ENCODE data around the gene IGSF8. TPM values are rescaled to one million over a fixed set of nuclear protein-coding genes. Genes with fewer than 3 reads are reported as not detected.
A peak's percentile ranks its signal among the peaks of the same experiment; 100 is the strongest.
"Not testable (repeated sequence)": the region's sequence is repeated elsewhere in the genome, so short reads cannot be mapped to it uniquely, and the experiment has no call there.

IGSF8 gene
- total RNA-seq, 4 donors from 2014 or later, result 35.9 to 89.0 (median 49.5) TPM

- WGBS, 2 donors (ENCODE audit: low coverage in 1 of 2), result 93% methylated on average over 9 of the region's 9 CpGs; no CpG with 5 or more reads in 1 of the 2 donors
Observed at GRCh38 chr1:160127381-160127780, 29.0 kb upstream of the IGSF8 start.

GRCh38 chr1:160126342-160126741 lies 27.9 kb upstream of the IGSF8 start:
- H3K36me3 ChIP-seq; H3K9me3 ChIP-seq; in situ Hi-C loops (cut with MboI; ENCODE audit: low pct_ligation_motif_present in 1 of 4, low pct_unique_long_range_greater_than_20kb in 1 of 4, low sequenced_read_pairs in 3 of 4); H3K4me3 ChIP-seq; H3K27me3 ChIP-seq; DNase-seq; intact Hi-C loops (cut with DNase I; ENCODE audit: low total_unique reads); H3K27ac ChIP-seq: not testable (repeated sequence)
- peaks cover 0 to 13% (median 4%) of the 10 kb centered on the region in 4 donors for H3K4me1 ChIP-seq
- WGBS, 2 donors (ENCODE audit: low coverage in 1 of 2), result 65 to 67% methylated on average over 3 to 4 of the region's 4 CpGs

More at GRCh38 chr1:160127381-160127780, 29.0 kb upstream of the IGSF8 start:
- intact Hi-C loops (cut with DNase I; ENCODE audit: low total_unique reads) (no loop called here), in situ Hi-C loops (cut with MboI; ENCODE audit: low pct_ligation_motif_present in 1 of 4, low pct_unique_long_range_greater_than_20kb in 1 of 4, low sequenced_read_pairs in 3 of 4) (no loop called here)
- TF ChIP-seq CTCF (IDR thresholded peaks at IDR 0.05), result no peak
- no peak for TF ChIP-seq POLR2AphosphoS5 (IDR thresholded peaks at IDR 0.05)
- TF ChIP-seq EP300 (IDR thresholded peaks at IDR 0.05; ENCODE audit: low read depth), result no peak
- TF ChIP-seq POLR2A (IDR thresholded peaks at IDR 0.05), result no peak
- H3K27me3 ChIP-seq, result no peaks in the 10 kb centered on the region
- no peak for DNase-seq
- H3K9me3 ChIP-seq, result no peaks in the 10 kb centered on the region
- peaks cover 0 to 13% (median 4%) of the 10 kb centered on the region in 4 donors for H3K4me1 ChIP-seq
- H3K27ac ChIP-seq, result peak overlapping the region in 1 of 4 donors; percentile 26
- H3K4me3 ChIP-seq, result no peak overlapping the region
- no peaks in the 10 kb centered on the region for H3K36me3 ChIP-seq

- 74 to 88% methylated on average over 1 of the region's 1 CpG for WGBS, 2 donors (ENCODE audit: low coverage in 1 of 2)
- Histone ChIP-seq H3K4me1 (peaks cover 0 to 13% (median 4%) of the 10 kb centered on the region in 4 donors), H3K27me3 (no peaks in the 10 kb centered on the region), H3K9me3 (no peaks in the 10 kb centered on the region), H3K27ac (peak overlapping the region in 2 of 4 donors; percentile 16 to 55), H3K36me3 (no peaks in the 10 kb centered on the region), H3K4me3 (no peak overlapping the region)
- intact Hi-C loops (cut with DNase I; ENCODE audit: low total_unique reads) (no loop called here), in situ Hi-C loops (cut with MboI; ENCODE audit: low pct_ligation_motif_present in 1 of 4, low pct_unique_long_range_greater_than_20kb in 1 of 4, low sequenced_read_pairs in 3 of 4) (no loop called here)
- TF ChIP-seq POLR2A (IDR thresholded peaks at IDR 0.05), result no peak
- no peak for TF ChIP-seq EP300 (IDR thresholded peaks at IDR 0.05; ENCODE audit: low read depth)
- no peak for TF ChIP-seq POLR2AphosphoS5 (IDR thresholded peaks at IDR 0.05)
- TF ChIP-seq CTCF (IDR thresholded peaks at IDR 0.05), result no peak
- DNase-seq, result no peak
Observed at GRCh38 chr1:160125746-160126145, 27.3 kb upstream of the IGSF8 start.

- intact Hi-C loops (cut with DNase I; ENCODE audit: low total_unique reads) (no loop called here), in situ Hi-C loops (cut with MboI; ENCODE audit: low pct_ligation_motif_present in 1 of 4, low pct_unique_long_range_greater_than_20kb in 1 of 4, low sequenced_read_pairs in 3 of 4) (no loop called here)
- no peaks in the 10 kb centered on the region for H3K27me3 ChIP-seq
- no peaks in the 10 kb centered on the region for H3K9me3 ChIP-seq
- H3K27ac ChIP-seq, result peak overlapping the region in 2 of 4 donors; percentile 16 to 55
- DNase-seq, result no peak
- H3K36me3 ChIP-seq, result no peaks in the 10 kb centered on the region
- WGBS, 2 donors (ENCODE audit: low coverage in 1 of 2), result 41 to 64% methylated on average over 4 to 8 of the region's 8 CpGs
- peaks cover 0 to 13% (median 4%) of the 10 kb centered on the region in 4 donors for H3K4me1 ChIP-seq
- TF ChIP-seq CTCF (IDR thresholded peaks at IDR 0.05) (no peak), POLR2AphosphoS5 (IDR thresholded peaks at IDR 0.05) (peak in 1 of 3 donors; percentile 19), POLR2A (IDR thresholded peaks at IDR 0.05) (no peak), EP300 (IDR thresholded peaks at IDR 0.05; ENCODE audit: low read depth) (no peak)
- no peak overlapping the region for H3K4me3 ChIP-seq
Observed at GRCh38 chr1:160124705-160125478, 26.5 kb upstream of the IGSF8 start.

Data from transverse colon (tissue), 4 donors.